GM21717 (cell line): ENCODE measurements around the gene ZNF367.

Experiments
- ATAC-seq: cut with Tn5 transposase; IDR thresholded peaks from one replicate; pipeline ENCODE4 v1.9.1; 2021; ENCODE audit warnings: mild to moderate bottlenecking, moderate library complexity; ENCODE audit not compliant: unreplicated experiment

ZNF367 gene

DNA sequence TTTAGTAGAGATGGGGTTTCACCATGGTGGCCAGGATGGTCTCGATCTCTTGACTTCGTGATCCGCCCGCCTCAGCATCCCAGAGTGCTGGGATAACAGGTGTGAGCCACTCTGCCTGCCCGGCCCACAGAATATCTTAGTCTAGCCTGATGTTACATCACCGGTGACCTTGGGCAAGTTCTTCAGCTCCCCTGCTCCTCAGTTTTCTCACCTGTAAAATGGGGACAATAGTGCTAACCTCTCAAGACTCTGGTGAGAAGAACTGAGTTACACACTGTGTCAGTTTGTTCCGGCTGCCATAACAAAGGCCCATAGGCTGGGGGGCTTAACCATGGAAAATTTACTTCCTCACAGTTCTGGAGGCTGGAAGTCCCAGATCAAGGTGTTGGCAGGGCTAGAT lies 19.3 kb upstream of the ZNF367 start:
- ATAC-seq, result no peak

DNA sequence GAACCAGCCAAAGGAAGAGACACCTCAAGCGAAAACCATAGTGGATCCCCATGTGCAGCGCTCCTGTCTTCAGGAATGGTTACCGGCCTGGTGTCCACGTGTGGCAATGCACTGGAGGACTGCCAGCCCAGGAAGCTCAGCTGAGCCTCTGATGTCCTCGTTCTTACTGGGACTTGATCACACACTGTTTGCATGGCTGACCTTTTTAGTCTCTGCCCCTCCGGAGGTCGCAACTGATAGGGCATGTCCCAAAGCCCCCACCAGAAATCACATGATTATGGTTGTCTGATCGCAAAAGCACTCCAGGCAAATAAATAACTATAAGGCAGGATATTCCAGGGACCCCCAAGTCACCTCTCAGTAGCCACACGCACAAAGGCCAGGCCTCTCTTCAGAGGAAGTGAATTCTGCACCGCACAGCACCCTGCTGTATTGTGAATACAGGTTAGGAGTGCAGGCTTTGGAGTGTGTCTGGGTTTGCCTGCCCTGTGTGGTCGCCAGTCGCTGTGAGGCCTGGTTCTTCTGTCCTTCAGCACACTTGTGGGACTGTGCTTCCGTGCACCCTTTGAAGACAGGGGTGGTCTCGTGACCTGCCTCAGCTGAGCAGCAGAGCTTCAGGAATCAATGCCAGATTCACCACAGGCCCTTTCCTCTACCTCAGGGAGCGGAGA lies 18.4 kb upstream of the ZNF367 start:
- no peak for ATAC-seq

DNA sequence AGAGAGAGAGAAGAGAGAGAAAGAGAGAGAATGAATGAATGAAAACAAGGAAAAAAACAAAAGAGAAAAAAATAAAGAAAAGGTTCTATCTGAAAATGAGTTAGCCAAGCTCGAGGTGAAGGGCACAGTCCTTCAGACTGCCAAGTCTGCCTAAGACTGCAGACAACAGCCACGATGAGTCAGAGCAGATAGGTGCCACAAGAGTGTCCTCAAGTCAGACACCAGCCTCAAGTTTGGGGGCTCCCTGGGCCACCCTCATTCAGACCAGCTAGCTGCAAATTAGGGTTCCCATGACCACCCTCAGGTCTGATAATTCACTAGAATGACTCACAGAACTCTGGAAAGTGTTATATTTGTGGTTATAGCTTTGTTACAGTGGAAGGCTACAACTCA lies 17.9 kb upstream of the ZNF367 start:
- no peak for ATAC-seq

- ATAC-seq, result no peak
These were observed 17.2 kb upstream of the ZNF367 start for GRCh38 chr9:96435345-96435744.

DNA sequence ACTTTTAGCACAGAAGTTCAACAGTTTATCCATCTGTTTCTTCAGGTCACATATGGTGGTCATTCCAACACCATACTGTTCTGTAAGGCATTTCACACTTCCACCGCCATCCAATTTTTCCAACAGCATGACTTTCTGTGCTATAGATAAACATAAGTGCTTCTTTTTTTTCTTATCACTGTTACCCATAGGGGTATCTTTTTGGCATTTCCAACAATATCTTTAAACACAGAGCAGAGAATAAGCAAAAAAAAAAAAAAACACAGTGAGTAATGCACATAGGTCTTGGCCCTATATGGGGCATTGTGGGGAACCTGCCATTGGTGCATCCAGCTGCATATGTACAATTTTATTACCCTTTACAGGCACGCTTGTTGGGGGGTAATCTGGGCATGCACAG lies 12.2 kb upstream of the ZNF367 start:
- ATAC-seq, result no peak

GRCh38 chr9:96429732-96430131 lies 11.6 kb upstream of the ZNF367 start:
- no peak for ATAC-seq

GRCh38 chr9:96425500-96426169 lies 7.5 kb upstream of the ZNF367 start:
- no peak for ATAC-seq

GRCh38 chr9:96423985-96424336 lies 5.8 kb upstream of the ZNF367 start:
- ATAC-seq, result no peak

- no peak for ATAC-seq
These were observed 5.3 kb upstream of the ZNF367 start for GRCh38 chr9:96423322-96423984.

GRCh38 chr9:96420468-96421219 lies 2.5 kb upstream of the ZNF367 start:
- no peak for ATAC-seq

- no peak for ATAC-seq
These were observed 1.5 kb upstream of the ZNF367 start for GRCh38 chr9:96419691-96419969.

GRCh38 chr9:96418920-96419690 lies 935 bp upstream of the ZNF367 start:
- ATAC-seq, result peak; percentile 41

- ATAC-seq, result peak; percentile 6
These were observed 498 bp downstream of the ZNF367 start for GRCh38 chr9:96417661-96418082.

GRCh38 chr9:96417051-96417586 lies 1.1 kb downstream of the ZNF367 start:
- ATAC-seq, result peak; percentile 18

- no peak for ATAC-seq
These were observed 4.6 kb downstream of the ZNF367 start for GRCh38 chr9:96413302-96414221.

DNA sequence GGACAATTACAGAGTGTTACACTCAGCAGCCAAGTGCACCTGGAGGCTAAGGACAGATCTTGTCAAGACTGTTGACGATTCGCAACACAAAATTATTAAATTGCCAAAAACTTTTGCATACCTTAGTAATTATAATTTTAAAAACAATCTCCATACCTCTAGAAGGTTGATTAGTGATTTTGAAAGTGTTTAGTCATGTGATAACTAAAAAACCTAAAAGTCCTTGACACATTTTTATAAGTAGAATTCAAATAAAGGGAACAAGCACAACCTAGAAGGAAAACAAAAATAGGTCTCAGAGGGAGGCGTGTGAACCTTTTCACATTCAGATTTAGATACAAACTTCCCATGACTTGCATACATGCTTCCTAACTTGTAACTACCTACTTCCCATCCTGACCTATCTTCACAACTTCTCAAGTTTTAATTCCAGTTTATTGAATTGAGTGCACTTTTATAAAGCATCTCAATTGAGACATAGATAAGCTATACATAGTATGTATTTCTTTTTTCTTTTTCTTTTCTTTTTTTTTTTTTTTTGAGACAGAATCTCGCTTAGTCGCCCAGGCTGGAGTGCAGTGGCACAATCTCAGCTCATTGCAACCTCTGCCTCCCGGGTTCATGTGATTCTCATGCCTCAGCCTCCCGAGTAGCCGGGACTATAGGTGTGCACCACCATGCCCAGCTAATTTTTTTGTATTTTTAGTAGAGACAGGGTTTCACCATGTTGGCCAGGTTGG lies 5.8 kb downstream of the ZNF367 start:
- no peak for ATAC-seq

DNA sequence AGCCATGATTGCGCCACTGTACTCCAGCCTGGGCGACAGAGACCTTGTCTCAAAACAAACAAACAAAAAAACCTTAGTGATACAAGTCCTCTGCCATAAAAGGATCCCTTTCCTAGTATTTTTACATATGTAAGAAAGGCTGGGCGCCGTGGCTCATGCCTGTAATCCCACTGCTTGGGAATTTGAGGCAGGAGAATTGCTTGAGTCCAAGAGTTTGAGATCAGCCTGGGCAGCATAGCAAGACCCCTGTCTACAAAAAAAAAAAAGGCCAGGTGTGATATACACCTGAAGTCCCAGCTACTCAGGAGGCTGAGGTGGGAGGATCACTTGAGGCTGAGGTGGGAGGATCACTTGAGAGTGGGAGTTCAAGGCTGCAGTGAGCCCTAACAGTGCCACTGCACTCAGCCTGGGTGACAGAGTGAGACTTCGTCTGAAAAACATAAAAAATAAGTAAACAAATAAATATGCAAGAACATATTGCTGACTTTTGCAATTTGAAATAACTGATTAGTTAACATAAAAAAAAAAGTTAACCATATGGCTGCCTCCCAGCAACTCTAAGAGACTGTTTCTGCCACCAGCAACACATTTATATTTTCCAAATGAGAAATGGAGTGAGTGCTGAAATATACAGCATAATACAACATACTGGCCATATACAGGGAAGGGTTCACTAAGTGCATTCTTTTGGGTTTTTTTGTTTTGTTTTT lies 6.9 kb downstream of the ZNF367 start:
- ATAC-seq, result no peak
